Stimulated activated naive B cell treated with anti-CD40 and anti-IgM and Interleukin-4, amounts not matched to agents 10 μg/mL and 1 μg/mL and 100 μg/mL, for 72 hours (primary cell): ENCODE results near the gene NT5C.
"Not testable (repeated sequence)": the region's sequence is repeated elsewhere in the genome, so short reads cannot be mapped to it uniquely, and the experiment has no call there.

Source experiments
- ATAC-seq, 2 donors: fragments of 150-1000 bp; cut with Tn5 transposase; replicated peaks; 2 replicates each; pipeline ENCODE4 v1.10.0; 2021; ENCODE audit warnings: moderate library complexity in 1 of 2
- DNase-seq: peaks from one replicate; pipeline ENCODE4 v3.0.0; 2021
- H3K27ac Mint-ChIP-seq: one replicate; pipeline ENCODE4 v1.8.0; 2022; ENCODE audit warnings: mild to moderate bottlenecking, mixed read lengths
- H3K27me3 Mint-ChIP-seq, 2 donors: one replicate each; pipeline ENCODE4 v1.8.0; 2022; ENCODE audit warnings: mixed read lengths in 2 of 2
- H3K36me3 Mint-ChIP-seq, 2 donors: one replicate each; pipeline ENCODE4 v1.8.0; 2022; ENCODE audit warnings: mixed read lengths in 2 of 2, mild to moderate bottlenecking in 1 of 2
- H3K4me1 Mint-ChIP-seq, 2 donors: one replicate each; pipeline ENCODE4 v1.8.0; 2022; ENCODE audit warnings: mixed read lengths in 2 of 2, mild to moderate bottlenecking in 1 of 2
- H3K4me3 Mint-ChIP-seq, 2 donors: one replicate each; pipeline ENCODE4 v1.8.0; 2022; ENCODE audit warnings: mild to moderate bottlenecking in 2 of 2, mixed read lengths in 2 of 2, moderate library complexity in 1 of 2
- H3K9me3 Mint-ChIP-seq, 2 donors: one replicate each; pipeline ENCODE4 v1.8.0; 2022; ENCODE audit warnings: mixed read lengths in 2 of 2, mild to moderate bottlenecking in 1 of 2

NT5C gene

GRCh38 chr17:75131278-75132017, at the start of gene NT5C:
Gene NT5C, minus strand, starts transcription at chr17:75131742. Its CDS starts 35 bp downstream, at chr17:75131707.
- peaks cover 17 to 20% of the 10 kb centered on the region in 2 donors for H3K36me3 Mint-ChIP-seq
- DNase-seq, result peak; percentile 77
- H3K4me3 Mint-ChIP-seq, result peak within 1 kb of the TSS; percentile 89 to 92
- no peaks in the 10 kb centered on the region for H3K27me3 Mint-ChIP-seq
- peak; percentile 90 to 94 for ATAC-seq
- H3K27ac Mint-ChIP-seq, result peak within 1 kb of the TSS; percentile 95
- no peaks in the 10 kb centered on the region for H3K9me3 Mint-ChIP-seq
- peaks cover 18 to 31% of the 10 kb centered on the region in 2 donors for H3K4me1 Mint-ChIP-seq

GRCh38 chr17:75181110-75181509, 49.6 kb upstream of the NT5C start:
- H3K36me3 Mint-ChIP-seq, result peaks cover 15 to 18% of the 10 kb centered on the region in 2 donors
- peak overlapping the region; percentile 97 for H3K27ac Mint-ChIP-seq
- peaks cover 20 to 44% of the 10 kb centered on the region in 2 donors for H3K4me1 Mint-ChIP-seq
- no peak for ATAC-seq
- H3K9me3 Mint-ChIP-seq, result no peaks in the 10 kb centered on the region
- no peak for DNase-seq
- H3K4me3 Mint-ChIP-seq, result peak overlapping the region; percentile 87 to 91
- no peaks in the 10 kb centered on the region for H3K27me3 Mint-ChIP-seq

GRCh38 chr17:75178453-75178852, 46.9 kb upstream of the NT5C start:
- ATAC-seq (no peak), DNase-seq (no peak)
- Mint-ChIP-seq H3K27me3 (no peaks in the 10 kb centered on the region), H3K27ac (no peak overlapping the region), H3K4me1 (peaks cover 11 to 40% of the 10 kb centered on the region in 2 donors), H3K9me3 (no peaks in the 10 kb centered on the region), H3K4me3 (no peak overlapping the region), H3K36me3 (peaks cover 22 to 28% of the 10 kb centered on the region in 2 donors)

GRCh38 chr17:75176625-75177024, 45.1 kb upstream of the NT5C start:
- Mint-ChIP-seq H3K4me1 (peaks cover 9 to 41% of the 10 kb centered on the region in 2 donors), H3K9me3 (no peaks in the 10 kb centered on the region), H3K27me3 (no peaks in the 10 kb centered on the region), H3K36me3 (peaks cover 29 to 38% of the 10 kb centered on the region in 2 donors), H3K27ac (peak overlapping the region; percentile 20), H3K4me3 (no peak overlapping the region)
- ATAC-seq (no peak), DNase-seq (no peak)

- H3K4me3 Mint-ChIP-seq, result no peak overlapping the region
- H3K4me1 Mint-ChIP-seq, result peaks cover 6 to 31% of the 10 kb centered on the region in 2 donors
- H3K27me3 Mint-ChIP-seq, result no peaks in the 10 kb centered on the region
- no peak for DNase-seq
- no peak for ATAC-seq
- H3K36me3 Mint-ChIP-seq, result peaks cover 26 to 30% of the 10 kb centered on the region in 2 donors
- no peak overlapping the region for H3K27ac Mint-ChIP-seq
- H3K9me3 Mint-ChIP-seq, result no peaks in the 10 kb centered on the region
These were observed 43.5 kb upstream of the NT5C start for GRCh38 chr17:75174996-75175395.

GRCh38 chr17:75173526-75173925, 42.0 kb upstream of the NT5C start:
- Mint-ChIP-seq H3K4me3 (no peak overlapping the region), H3K27me3 (no peaks in the 10 kb centered on the region), H3K4me1 (peaks cover 6 to 25% of the 10 kb centered on the region in 2 donors), H3K27ac (no peak overlapping the region), H3K9me3 (no peaks in the 10 kb centered on the region), H3K36me3 (peaks cover 26 to 27% of the 10 kb centered on the region in 2 donors)
- no peak for ATAC-seq
- DNase-seq, result no peak

GRCh38 chr17:75168998-75169397, 37.5 kb upstream of the NT5C start:
- ATAC-seq (no peak), DNase-seq (no peak)
- Mint-ChIP-seq H3K4me1 (peaks cover 4 to 11% of the 10 kb centered on the region in 2 donors), H3K36me3 (peaks cover 28 to 29% of the 10 kb centered on the region in 2 donors), H3K9me3 (no peaks in the 10 kb centered on the region), H3K4me3 (no peak overlapping the region), H3K27ac (no peak overlapping the region), H3K27me3 (no peaks in the 10 kb centered on the region)

GRCh38 chr17:75164606-75165005, 33.1 kb upstream of the NT5C start:
- not testable (repeated sequence) for ATAC-seq, H3K27ac Mint-ChIP-seq, H3K9me3 Mint-ChIP-seq, H3K4me3 Mint-ChIP-seq, H3K27me3 Mint-ChIP-seq, DNase-seq, H3K4me1 Mint-ChIP-seq
- peaks cover 18 to 22% of the 10 kb centered on the region in 2 donors for H3K36me3 Mint-ChIP-seq

- DNase-seq (no peak), ATAC-seq (no peak)
- Mint-ChIP-seq H3K27ac (no peak overlapping the region), H3K27me3 (no peaks in the 10 kb centered on the region), H3K4me3 (no peak overlapping the region), H3K4me1 (peaks cover 0 to 1% of the 10 kb centered on the region in 2 donors), H3K9me3 (no peaks in the 10 kb centered on the region), H3K36me3 (peaks cover 19 to 21% of the 10 kb centered on the region in 2 donors)
These were observed 31.5 kb upstream of the NT5C start for GRCh38 chr17:75163074-75163473.

- Mint-ChIP-seq H3K27me3 (no peaks in the 10 kb centered on the region), H3K36me3 (peaks cover 13 to 24% of the 10 kb centered on the region in 2 donors), H3K27ac (no peak overlapping the region), H3K4me1 (peaks cover 2 to 14% of the 10 kb centered on the region in 2 donors), H3K4me3 (no peak overlapping the region), H3K9me3 (no peaks in the 10 kb centered on the region)
- DNase-seq, result no peak
- ATAC-seq, result no peak
These were observed 28.7 kb upstream of the NT5C start for GRCh38 chr17:75160211-75160610.

- ATAC-seq (no peak), DNase-seq (no peak)
- Mint-ChIP-seq H3K27ac (no peak overlapping the region), H3K36me3 (peaks cover 13 to 24% of the 10 kb centered on the region in 2 donors), H3K4me3 (no peak overlapping the region), H3K27me3 (no peaks in the 10 kb centered on the region), H3K9me3 (no peaks in the 10 kb centered on the region), H3K4me1 (peaks cover 3 to 14% of the 10 kb centered on the region in 2 donors)
These were observed 27.9 kb upstream of the NT5C start for GRCh38 chr17:75159196-75160031.

- peaks cover 6 to 18% of the 10 kb centered on the region in 2 donors for H3K36me3 Mint-ChIP-seq
- not testable (repeated sequence) for H3K27me3 Mint-ChIP-seq, DNase-seq, H3K4me3 Mint-ChIP-seq, H3K9me3 Mint-ChIP-seq, H3K27ac Mint-ChIP-seq, ATAC-seq
- peaks cover 3 to 18% of the 10 kb centered on the region in 2 donors for H3K4me1 Mint-ChIP-seq
These were observed 26.9 kb upstream of the NT5C start for GRCh38 chr17:75158480-75158879.

- H3K9me3 Mint-ChIP-seq, result no peaks in the 10 kb centered on the region
- DNase-seq (no peak), ATAC-seq (no peak)
- no peak overlapping the region for H3K27ac Mint-ChIP-seq
- H3K4me3 Mint-ChIP-seq, result no peak overlapping the region
- no peaks in the 10 kb centered on the region for H3K27me3 Mint-ChIP-seq
- H3K36me3 Mint-ChIP-seq, result peaks cover 6 to 17% of the 10 kb centered on the region in 2 donors
- peaks cover 11 to 31% of the 10 kb centered on the region in 2 donors for H3K4me1 Mint-ChIP-seq
These were observed 23.7 kb upstream of the NT5C start for GRCh38 chr17:75155191-75155601.

- H3K36me3 Mint-ChIP-seq, result peaks cover 4 to 17% of the 10 kb centered on the region in 2 donors
- DNase-seq (peak; percentile 96), ATAC-seq (peak; percentile 97 to 98)
- H3K9me3 Mint-ChIP-seq, result no peaks in the 10 kb centered on the region
- no peaks in the 10 kb centered on the region for H3K27me3 Mint-ChIP-seq
- H3K27ac Mint-ChIP-seq, result peak within 1 kb of the TSS; percentile 95
- peak within 1 kb of the TSS; percentile 92 to 95 for H3K4me3 Mint-ChIP-seq
- H3K4me1 Mint-ChIP-seq, result peaks cover 11 to 31% of the 10 kb centered on the region in 2 donors
These were observed 22.9 kb upstream of the NT5C start, which contains the start of gene JPT1 for GRCh38 chr17:75154195-75155106. Gene JPT1, minus strand, starts transcription at chr17:75154512. Its CDS starts 115 bp downstream, at chr17:75154397.
